ENCODE measurements around the gene PTOV1.

PTOV1 gene

DNA sequence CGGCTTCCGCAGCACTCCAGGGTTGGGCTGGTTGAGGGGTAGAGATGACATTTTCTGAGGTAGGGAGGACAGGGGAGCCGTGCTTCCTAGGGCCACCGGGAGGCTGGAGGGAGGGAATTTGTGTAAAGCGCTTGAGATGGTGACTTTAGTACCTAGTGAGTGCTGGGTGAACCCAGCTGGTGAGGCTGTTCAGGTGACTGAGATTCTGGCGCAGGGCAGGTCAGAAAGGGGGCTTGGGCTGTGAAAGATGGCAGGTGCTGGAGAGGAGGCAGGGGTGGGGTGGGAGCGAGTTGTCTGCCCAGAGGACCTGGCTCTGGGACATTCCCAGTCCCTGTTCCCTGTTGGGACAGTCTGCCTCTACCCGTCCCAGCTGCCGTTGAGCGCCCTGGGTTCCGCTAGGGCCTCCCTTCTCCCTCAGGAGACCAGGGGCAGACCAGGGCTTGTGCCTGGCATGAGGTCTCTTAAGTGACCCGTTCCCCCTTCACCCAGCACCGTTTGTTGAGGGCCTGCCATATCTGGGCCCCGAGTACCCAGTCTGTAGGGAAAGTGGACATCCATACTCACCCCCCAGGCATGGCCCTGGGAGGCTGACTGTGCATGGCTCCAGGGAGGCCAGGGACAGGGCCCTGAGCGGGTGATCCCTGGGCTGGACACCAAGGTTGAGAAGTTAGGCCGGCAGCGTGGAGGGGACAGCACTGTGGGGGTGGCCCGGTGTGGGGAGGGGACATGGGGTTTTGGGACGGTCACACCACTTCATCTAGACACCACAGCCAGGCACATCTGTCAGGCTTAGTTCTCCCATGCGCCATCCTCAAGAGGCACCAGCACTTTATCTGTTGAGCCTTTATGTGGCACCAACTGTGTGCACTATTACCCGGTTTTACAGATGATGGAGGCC is 5.0 kb downstream of the PTOV1 start:
- H3K4me3 ChIP-seq (ENCODE audit: low read depth, low read length), result no peak overlapping the region
- DNase-seq (ENCODE audit: low read depth), result no peak
- TF ChIP-seq CTCF (conservative IDR thresholded peaks at IDR 0.05; ENCODE audit: low read depth, low read length), result no peak

- no peak for TF ChIP-seq CTCF (conservative IDR thresholded peaks at IDR 0.05; ENCODE audit: low read depth, low read length)
- no peak overlapping the region for H3K4me3 ChIP-seq (ENCODE audit: low read depth, low read length)
- no peak for DNase-seq (ENCODE audit: low read depth)
Observed at GRCh38 chr19:49856574-49857021, 5.6 kb downstream of the PTOV1 start.

DNA sequence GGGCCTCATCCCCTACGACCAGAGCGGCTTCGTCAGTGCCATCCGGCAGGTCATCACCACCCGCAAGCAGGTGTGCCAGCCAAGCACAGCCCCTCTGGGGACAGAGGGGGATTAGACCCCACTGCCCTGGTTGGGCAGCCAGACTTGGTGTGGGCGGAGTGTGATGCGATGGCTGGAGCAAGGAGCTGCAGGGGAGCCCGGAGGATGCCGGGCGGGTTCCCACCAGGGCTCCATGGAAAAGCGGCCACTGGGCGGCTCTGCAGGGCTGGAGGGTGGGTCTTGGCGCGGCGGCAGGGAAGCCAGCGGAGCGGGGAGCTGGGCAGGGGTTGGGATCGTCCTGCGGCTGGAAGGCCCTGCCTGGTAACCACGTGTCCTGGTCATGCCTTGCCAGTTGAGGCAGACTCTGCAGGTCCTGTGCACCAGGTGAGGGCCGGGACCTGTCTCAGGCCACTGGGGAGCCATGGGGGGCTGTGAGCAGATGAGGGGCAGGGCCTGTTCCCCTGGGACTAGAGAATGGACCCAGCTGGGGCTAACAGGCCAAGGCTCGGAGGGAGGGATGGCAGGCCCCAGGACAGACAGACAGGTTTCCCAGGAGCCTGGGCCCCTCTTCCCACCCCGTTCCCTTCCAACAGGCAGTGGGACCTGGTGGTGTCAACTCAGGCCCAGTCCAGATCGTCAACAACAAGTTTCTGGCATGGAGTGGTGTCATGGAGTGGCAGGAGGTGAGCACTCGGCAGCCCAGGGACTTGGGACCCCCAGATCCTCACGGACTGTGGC is 6.3 kb downstream of the PTOV1 start:
- H3K4me3 ChIP-seq (ENCODE audit: low read depth, low read length), result no peak overlapping the region
- no peak for TF ChIP-seq CTCF (conservative IDR thresholded peaks at IDR 0.05; ENCODE audit: low read depth, low read length)
- no peak for DNase-seq (ENCODE audit: low read depth)

DNA sequence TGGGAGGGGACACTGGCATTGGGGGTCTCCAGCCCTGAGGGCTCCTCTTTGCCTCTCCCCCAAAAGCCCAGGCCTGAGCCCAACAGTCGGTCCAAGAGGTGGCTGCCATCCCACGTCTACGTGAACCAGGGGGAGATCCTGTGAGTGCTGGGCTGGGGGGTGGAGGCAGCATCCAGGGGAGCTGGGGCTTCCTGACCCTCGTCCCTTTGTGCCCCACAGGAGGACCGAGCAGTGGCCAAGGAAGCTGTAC is 6.8 kb downstream of the PTOV1 start:
- H3K4me3 ChIP-seq (ENCODE audit: low read depth, low read length), result no peak overlapping the region
- no peak for TF ChIP-seq CTCF (conservative IDR thresholded peaks at IDR 0.05; ENCODE audit: low read depth, low read length)
- DNase-seq (ENCODE audit: low read depth), result no peak

DNA sequence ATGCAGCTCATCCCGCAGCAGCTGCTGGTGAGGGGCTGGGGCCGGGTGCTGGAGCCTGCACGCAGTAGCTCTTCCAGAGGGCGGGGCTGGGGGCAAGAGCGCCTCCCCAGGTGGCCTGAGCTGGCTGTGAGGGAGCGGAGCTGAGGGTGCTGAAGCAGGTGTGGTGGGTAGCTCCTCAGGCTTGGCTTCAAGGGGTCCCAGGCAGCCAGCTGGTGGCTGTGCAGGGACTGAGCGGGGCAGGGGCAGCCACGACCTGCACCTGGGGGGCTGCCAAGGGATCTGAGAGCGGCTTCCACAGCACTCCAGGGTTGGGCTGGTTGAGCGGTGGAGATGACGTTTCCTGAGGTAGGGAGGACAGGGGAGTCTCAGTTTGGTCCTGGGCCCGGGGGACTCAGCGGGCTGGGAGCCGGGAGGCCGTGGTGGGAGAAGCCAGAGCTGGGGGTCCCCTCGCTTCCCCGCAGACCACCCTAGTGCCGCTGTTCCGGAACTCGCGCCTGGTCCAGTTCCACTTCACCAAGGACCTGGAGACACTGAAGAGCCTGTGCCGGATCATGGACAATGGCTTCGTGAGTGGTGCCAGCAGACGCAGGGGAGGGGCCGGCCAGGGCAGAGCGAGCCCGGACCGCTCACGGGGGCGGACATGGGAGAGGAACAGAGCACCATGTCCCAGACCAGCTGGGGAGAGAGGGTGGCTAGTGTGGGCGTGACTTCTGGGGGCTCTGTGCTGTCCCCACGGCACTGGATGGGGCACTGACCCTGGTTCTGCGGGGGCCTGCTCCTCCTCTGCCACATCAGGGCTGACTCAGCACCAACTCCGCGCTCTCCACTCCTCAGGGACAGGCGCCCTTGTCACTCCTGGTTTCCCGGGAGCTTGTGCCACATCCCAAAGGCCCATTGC is 7.4 kb downstream of the PTOV1 start:
- no peak overlapping the region for H3K4me3 ChIP-seq (ENCODE audit: low read depth, low read length)
- no peak for DNase-seq (ENCODE audit: low read depth)
- no peak for TF ChIP-seq CTCF (conservative IDR thresholded peaks at IDR 0.05; ENCODE audit: low read depth, low read length)

- TF ChIP-seq CTCF (conservative IDR thresholded peaks at IDR 0.05; ENCODE audit: low read depth, low read length), result no peak
- DNase-seq (ENCODE audit: low read depth), result no peak
Observed at GRCh38 chr19:49859682-49860335, 8.8 kb downstream of the PTOV1 start.

More at GRCh38 chr19:49859682-49860335, 8.8 kb downstream of the PTOV1 start:
- no peak overlapping the region for H3K4me3 ChIP-seq (ENCODE audit: low read depth, low read length)
